Esophagus (tissue), 2 donors: Measurements from ENCODE around the gene CD84. TPM values are rescaled to one million over a fixed set of nuclear protein-coding genes. Genes with fewer than 3 reads are reported as not detected.

ENCODE experiments used
- H3K27ac ChIP-seq, 2 donors: one replicate each; pipeline ENCODE4 v1.5.1; 2013; ENCODE audit warnings: low read depth in 2 of 2, mild to moderate bottlenecking in 2 of 2, inconsistent platforms in 1 of 2, low read length in 1 of 2, moderate library complexity in 1 of 2
- H3K27me3 ChIP-seq, 2 donors: one replicate each; pipeline ENCODE4 v1.6.1; 2013; ENCODE audit warnings: low read length in 2 of 2, control low read depth in 1 of 2, mild to moderate bottlenecking in 1 of 2; ENCODE audit not compliant: insufficient read depth in 2 of 2, control insufficient read depth in 1 of 2
- H3K36me3 ChIP-seq, 2 donors: one replicate each; pipeline ENCODE4 v1.6.1; 2013; ENCODE audit warnings: low read length in 1 of 2; ENCODE audit not compliant: control insufficient read depth in 2 of 2, insufficient read depth in 2 of 2
- H3K4me1 ChIP-seq, 2 donors: one replicate each; pipeline ENCODE4 v1.6.1; 2013; ENCODE audit warnings: low read length in 1 of 2; ENCODE audit not compliant: control insufficient read depth in 2 of 2, insufficient read depth in 2 of 2
- H3K4me3 ChIP-seq, 2 donors: one replicate each; pipeline ENCODE4 v1.5.1; 2013; ENCODE audit warnings: low read length in 2 of 2, mild to moderate bottlenecking in 2 of 2, low read depth in 1 of 2, moderate library complexity in 1 of 2
- H3K9me3 ChIP-seq, 2 donors: one replicate each; pipeline ENCODE4 v1.6.1; 2013; ENCODE audit warnings: mild to moderate bottlenecking in 2 of 2, low read depth in 1 of 2, low read length in 1 of 2, moderate library complexity in 1 of 2; ENCODE audit not compliant: control insufficient read depth in 2 of 2, insufficient read depth in 1 of 2
- WGBS, 2 donors: extraction: QIAGEN DNeasy Blood & Tissue Kit; methylation state at CpG; one replicate each; pipeline ENCODE4 v1.1.7; 2013; 5-methylcytosine and 5-hydroxymethylcytosine counted together
- polyA plus RNA-seq, 2 donors: library from polyadenylated mRNA; stranded (reverse); fragments of 200-250 nt; gene quantifications; one replicate each; pipeline ENCODE4 v1.2.3, GENCODE V29; 2013
- donor health status: healthy with polysubstance abuse.
- donor health status: Bipolar disorder and iron deficiency.

Gene CD84
- polyA plus RNA-seq, 2 donors: 0.26 to 0.29 TPM

DNA sequence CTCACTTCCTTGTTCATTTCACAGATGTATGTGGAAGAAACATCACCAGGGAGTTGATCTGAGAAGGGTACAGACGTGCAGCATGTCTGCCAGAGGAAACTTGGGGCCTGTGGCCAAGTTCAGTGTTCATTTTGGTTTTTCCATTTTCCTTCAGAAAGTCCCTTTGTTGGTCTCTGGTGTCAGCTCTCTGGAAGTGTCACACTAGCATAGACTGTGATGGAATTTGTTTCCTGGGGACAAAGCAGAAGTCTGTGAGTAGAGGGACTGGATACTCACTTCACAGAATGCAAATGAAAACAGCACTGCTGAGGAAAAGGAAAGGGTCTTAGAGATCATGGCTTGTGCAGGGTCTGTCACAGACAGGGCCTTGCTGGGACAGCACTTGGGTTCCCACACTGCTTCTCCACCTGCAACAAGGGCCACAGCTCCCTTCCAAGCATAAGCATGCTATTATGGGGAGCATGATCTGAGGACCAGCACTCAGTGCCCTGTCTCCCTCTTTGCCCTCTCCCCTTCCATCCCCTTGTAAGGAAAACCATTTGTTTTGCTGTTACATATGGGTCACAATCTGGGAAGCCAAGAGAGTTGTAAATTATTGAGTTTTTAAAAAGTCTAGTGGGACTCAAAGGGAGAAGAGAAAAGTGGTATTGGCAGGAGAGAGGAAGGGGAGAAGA lies 31.4 kb upstream of the CD84 start:
- no peaks in the 10 kb centered on the region for H3K27me3 ChIP-seq
- 8 to 11% methylated on average over 1 of the region's 1 CpG for WGBS, 2 donors
- no peaks in the 10 kb centered on the region for H3K36me3 ChIP-seq

DNA sequence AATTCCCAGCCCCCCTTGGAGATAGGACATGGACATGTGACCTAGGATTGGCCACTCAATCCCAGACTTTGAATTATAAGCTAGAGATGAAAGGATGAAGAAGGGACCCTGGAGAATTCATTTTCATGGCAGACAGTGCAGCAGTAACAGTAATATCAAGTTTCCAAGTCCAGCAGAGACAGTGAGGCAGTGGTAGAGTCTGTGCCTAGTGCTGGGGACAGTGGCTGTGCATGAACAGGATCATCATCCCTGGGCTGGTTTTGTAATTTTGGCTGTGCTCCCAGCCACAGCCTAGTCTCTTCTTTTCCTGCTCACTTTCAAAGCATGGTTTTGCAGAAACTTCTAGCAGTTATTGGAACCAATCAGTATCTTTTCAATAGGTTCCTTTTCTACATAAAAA lies 29.6 kb upstream of the CD84 start:
- H3K27ac ChIP-seq: no peak overlapping the region
- no peaks in the 10 kb centered on the region for H3K4me1 ChIP-seq
- H3K9me3 ChIP-seq: no peaks in the 10 kb centered on the region
- H3K36me3 ChIP-seq: no peaks in the 10 kb centered on the region
- no peak overlapping the region for H3K4me3 ChIP-seq
- H3K27me3 ChIP-seq: no peaks in the 10 kb centered on the region

More for the DNA sequence above, 31.4 kb upstream of the CD84 start:
- H3K9me3 ChIP-seq: no peaks in the 10 kb centered on the region
- H3K4me3 ChIP-seq: no peak overlapping the region
- no peak overlapping the region for H3K27ac ChIP-seq
- no peaks in the 10 kb centered on the region for H3K4me1 ChIP-seq

DNA sequence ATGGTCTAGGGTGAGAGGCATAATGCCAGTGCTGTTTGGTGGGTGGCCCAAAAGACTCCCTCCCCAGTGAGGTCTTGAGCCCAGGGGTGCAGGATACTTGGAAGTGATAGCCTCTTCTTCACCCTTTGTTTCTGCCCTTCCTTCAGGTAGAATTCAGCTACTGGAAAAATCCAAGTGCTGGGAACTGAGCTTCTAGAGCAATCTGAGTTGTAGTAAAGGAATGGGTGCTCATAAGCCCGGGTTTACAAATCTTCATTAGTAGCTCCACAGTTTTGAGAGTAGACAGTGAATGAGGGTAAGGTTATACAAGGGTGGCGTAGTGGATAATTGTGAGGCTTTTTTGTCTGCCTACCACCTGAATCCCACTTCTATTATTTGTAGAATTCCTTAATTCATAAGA lies 29.2 kb upstream of the CD84 start:
- no peak overlapping the region for H3K27ac ChIP-seq
- no peaks in the 10 kb centered on the region for H3K36me3 ChIP-seq
- no peaks in the 10 kb centered on the region for H3K9me3 ChIP-seq
- H3K27me3 ChIP-seq: no peaks in the 10 kb centered on the region
- 46 to 48% methylated on average over 2 of the region's 2 CpGs for WGBS, 2 donors
- H3K4me1 ChIP-seq: no peaks in the 10 kb centered on the region
- H3K4me3 ChIP-seq: no peak overlapping the region

DNA sequence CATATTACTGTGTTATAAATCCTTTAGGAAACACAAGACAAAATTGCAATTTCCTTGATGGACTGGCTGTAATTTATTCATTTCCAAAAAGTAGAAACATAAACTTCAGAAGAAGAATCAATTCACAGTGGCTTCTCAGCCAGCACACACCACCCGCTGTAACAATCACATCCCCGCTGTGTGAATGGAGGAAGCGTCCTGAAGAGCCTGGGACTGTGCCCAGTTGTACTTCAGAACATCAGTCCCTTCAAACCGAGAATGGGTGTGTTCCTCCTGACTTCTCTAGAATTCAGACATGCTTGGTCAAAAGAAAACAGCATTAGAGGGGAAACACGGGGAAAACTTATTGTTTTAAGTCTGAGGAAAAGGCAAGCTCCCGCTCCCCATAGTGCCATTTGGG lies 28.8 kb upstream of the CD84 start:
- Histone ChIP-seq H3K27ac (no peak overlapping the region), H3K36me3 (no peaks in the 10 kb centered on the region), H3K4me1 (no peaks in the 10 kb centered on the region), H3K4me3 (no peak overlapping the region), H3K27me3 (no peaks in the 10 kb centered on the region), H3K9me3 (no peaks in the 10 kb centered on the region)
- WGBS, 2 donors: 71 to 75% methylated on average over 6 of the region's 6 CpGs

DNA sequence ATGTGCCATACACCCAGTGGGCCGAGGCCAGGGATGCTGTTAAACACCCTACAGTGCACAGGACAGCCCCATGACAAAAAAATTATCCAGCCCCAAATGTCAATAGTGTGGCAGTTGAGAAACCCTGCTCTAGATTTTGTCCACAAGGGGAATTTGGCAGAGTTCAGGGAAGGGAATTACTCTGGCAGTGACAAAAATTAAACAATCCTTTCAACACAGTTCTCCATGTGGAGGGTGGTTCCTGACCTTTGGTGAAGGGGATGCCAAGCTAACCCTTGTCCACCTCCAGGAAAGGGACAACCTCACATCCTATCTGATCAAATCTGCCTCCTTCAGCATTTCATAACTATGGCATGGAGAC lies 28.4 kb upstream of the CD84 start:
- 83 to 91% methylated on average over 1 of the region's 1 CpG for WGBS, 2 donors
- Histone ChIP-seq H3K27me3 (no peaks in the 10 kb centered on the region), H3K4me3 (no peak overlapping the region), H3K9me3 (no peaks in the 10 kb centered on the region), H3K4me1 (no peaks in the 10 kb centered on the region), H3K27ac (no peak overlapping the region), H3K36me3 (no peaks in the 10 kb centered on the region)

DNA sequence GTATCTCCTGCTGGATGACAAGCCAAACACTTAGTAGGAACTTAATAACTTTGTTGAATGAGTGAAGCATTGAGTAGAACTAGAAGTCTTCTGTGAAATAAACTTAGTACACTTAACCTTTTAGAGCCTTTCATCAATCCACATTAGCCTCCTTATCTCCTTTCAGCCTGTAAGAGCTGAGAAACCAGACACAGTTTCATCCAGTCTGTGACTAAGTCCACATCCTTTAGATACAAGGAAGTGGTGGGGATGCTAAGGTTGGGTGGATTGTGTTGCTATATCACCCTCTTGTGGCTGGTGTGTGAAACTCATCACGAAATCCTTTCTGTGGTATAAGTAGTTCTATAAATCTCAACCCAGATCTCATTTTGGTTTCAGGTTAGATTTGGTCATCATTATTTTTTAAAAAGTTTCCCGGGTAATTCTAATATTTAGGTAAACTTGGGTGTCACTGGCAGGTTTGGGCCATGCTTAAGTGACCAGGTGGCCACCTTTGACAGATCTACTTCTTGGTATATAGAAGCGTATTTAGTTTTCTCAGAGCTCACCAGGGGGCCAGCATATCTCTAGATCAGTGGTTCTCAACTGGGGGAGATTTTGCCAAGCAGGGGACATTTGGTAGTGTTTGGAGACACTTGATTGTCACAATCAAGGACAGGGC lies 27.8 kb upstream of the CD84 start:
- Histone ChIP-seq H3K27ac (no peak overlapping the region), H3K4me1 (no peaks in the 10 kb centered on the region), H3K36me3 (no peaks in the 10 kb centered on the region), H3K27me3 (no peaks in the 10 kb centered on the region), H3K4me3 (no peak overlapping the region), H3K9me3 (no peaks in the 10 kb centered on the region)
- WGBS, 2 donors: 36 to 37% methylated on average over 3 of the region's 3 CpGs

DNA sequence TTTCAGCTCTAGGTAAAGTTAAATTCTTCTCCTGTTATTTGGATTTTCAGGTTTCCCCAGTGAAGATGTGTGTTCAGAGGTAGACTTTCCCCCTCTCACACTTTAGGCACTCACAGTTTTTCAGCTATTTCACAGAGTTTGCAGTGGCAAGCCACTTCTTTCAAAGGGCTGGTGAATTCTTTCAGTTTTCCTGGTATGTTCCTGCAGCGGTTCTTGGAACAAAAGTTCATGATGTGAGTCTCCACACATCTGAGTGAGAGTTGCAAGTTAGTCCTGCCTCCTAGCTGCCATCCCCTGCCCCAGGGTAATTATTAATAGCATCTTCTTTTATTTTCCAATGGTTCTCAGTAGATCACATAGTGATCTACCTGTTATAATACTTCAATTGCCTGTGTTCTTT lies 27.3 kb upstream of the CD84 start:
- Histone ChIP-seq H3K36me3 (no peaks in the 10 kb centered on the region), H3K27me3 (no peaks in the 10 kb centered on the region), H3K27ac (no peak overlapping the region), H3K9me3 (no peaks in the 10 kb centered on the region), H3K4me1 (no peaks in the 10 kb centered on the region), H3K4me3 (no peak overlapping the region)
- WGBS, 2 donors: 61 to 63% methylated on average over 1 of the region's 1 CpG

DNA sequence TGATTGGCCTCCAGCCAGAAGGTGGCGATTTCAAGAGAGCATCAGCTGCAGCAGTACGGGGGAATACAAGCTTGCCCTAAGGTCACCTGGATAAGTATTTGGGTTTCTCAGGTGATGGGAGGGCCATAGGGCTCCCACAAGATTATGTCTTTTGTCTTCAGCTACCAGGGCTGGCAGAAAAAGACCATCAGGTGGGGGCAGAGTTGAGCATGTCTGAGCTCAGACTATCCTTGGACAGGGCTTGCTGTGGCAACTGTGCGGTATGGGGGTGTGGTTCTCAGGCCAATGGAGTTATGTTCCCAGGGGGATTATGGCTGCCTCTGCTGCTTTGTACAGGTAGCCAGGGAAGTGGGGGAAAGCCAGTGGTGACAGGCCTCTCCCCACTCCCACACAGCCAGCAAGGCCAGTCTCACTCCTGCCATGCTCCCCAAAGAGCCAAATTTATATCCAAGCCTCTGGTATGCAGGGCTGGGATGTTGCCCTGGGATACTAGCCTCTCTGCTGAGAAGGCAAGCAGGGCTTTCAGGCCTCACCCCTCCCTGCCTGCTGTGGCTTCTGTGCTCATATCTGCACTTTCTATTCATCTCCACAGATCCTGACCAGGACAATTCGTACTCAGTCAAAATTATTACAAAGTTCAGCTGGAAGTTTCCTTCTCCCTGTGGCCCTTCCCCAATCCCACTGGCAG lies 26.6 kb upstream of the CD84 start:
- no peak overlapping the region for H3K4me3 ChIP-seq
- no peaks in the 10 kb centered on the region for H3K27me3 ChIP-seq
- WGBS, 2 donors: 63 to 64% methylated on average over 4 of the region's 4 CpGs
- no peak overlapping the region for H3K27ac ChIP-seq
- H3K9me3 ChIP-seq: no peaks in the 10 kb centered on the region
- no peaks in the 10 kb centered on the region for H3K4me1 ChIP-seq
- H3K36me3 ChIP-seq: no peaks in the 10 kb centered on the region

DNA sequence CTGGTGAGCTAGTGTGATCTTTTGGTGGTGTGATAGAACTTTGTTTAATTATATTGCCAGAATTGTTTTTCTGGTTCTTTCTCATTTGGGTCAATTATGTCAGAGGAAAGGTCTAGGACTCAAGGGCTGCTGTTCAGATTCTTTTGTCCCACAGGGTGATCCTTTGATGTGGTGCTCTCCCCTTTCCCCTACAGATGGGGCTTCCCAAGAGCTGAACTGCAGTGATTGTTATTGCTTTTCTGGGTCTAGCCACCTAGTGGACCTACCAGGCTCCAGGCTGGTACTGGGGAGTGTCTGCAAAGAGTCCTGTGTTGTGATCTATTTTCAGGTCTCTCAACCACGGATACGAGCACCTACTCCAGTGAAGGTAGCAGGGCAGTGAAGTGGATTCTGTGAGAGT lies 25.9 kb upstream of the CD84 start:
- Histone ChIP-seq H3K27ac (no peak overlapping the region), H3K36me3 (no peaks in the 10 kb centered on the region), H3K9me3 (no peaks in the 10 kb centered on the region), H3K4me1 (no peaks in the 10 kb centered on the region), H3K27me3 (no peaks in the 10 kb centered on the region), H3K4me3 (no peak overlapping the region)
- WGBS, 2 donors: 82 to 87% methylated on average over 2 of the region's 2 CpGs

DNA sequence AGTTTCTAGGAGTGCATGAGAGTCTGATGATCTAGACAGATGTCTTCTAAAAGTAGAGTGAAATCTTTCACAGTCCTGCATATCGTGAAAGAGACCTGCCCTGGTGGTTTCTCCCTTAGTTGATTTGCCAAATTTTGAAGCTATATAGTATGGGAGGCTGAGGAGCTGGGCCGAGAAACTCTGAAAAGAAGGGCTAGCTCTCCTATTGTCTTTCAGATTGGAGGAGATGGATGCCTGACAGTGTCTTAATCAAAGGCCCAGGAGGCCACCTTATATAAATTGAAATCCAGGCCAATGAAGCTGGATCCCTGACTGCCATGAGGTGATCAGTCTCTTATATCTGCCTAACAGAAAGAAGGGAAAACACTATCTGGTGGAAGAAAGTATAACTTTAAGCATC lies 18.4 kb upstream of the CD84 start:
- Histone ChIP-seq H3K27ac (no peak overlapping the region), H3K4me1 (no peaks in the 10 kb centered on the region), H3K9me3 (no peaks in the 10 kb centered on the region), H3K27me3 (no peaks in the 10 kb centered on the region), H3K36me3 (no peaks in the 10 kb centered on the region), H3K4me3 (no peak overlapping the region)
- WGBS, 2 donors: 82 to 88% methylated on average over 2 of the region's 2 CpGs
